Colonic mucosa (tissue), 4 donors: ENCODE results near the gene CSNK1E. TPM values are rescaled to one million over a fixed set of nuclear protein-coding genes. Genes with fewer than 3 reads are reported as not detected.
A peak's percentile ranks its signal among the peaks of the same experiment; 100 is the strongest.

Source experiments
- DNase-seq: peaks from one replicate; pipeline ENCODE4 v3.0.0-alpha.2; 2020
- H3K27ac ChIP-seq: fragments of 200-600 bp; one replicate; pipeline ENCODE4 v1.8.0; 2021
- H3K27me3 ChIP-seq: fragments of 200-600 bp; one replicate; pipeline ENCODE4 v1.8.0; 2021
- H3K36me3 ChIP-seq: fragments of 200-600 bp; one replicate; pipeline ENCODE4 v1.8.0; 2021
- H3K4me1 ChIP-seq: fragments of 200-600 bp; one replicate; pipeline ENCODE4 v1.8.0; 2021; ENCODE audit warnings: mild to moderate bottlenecking
- H3K4me3 ChIP-seq: fragments of 200-600 bp; one replicate; pipeline ENCODE4 v1.8.0; 2021
- H3K9ac ChIP-seq, 2 donors: one replicate each; pipeline ENCODE4 v1.7.0; 2013; ENCODE audit warnings: control low read depth in 2 of 2, low read depth in 2 of 2, low read length in 2 of 2
- H3K9me3 ChIP-seq: fragments of 200-600 bp; one replicate; pipeline ENCODE4 v1.8.0; 2021
- CTCF ChIP-seq: fragments of 200-600 bp; IDR thresholded peaks from one replicate; pipeline ENCODE4 v1.8.0; 2022; ENCODE audit warnings: antibody characterized with exemption, mild to moderate bottlenecking
- intact Hi-C: fragments of 100-400 bp; cut with DNase I; formaldehyde crosslinking; loops from one replicate; pipeline ENCODE4 v1.14.1; 2022
- total RNA-seq, 2 donors: library from RNA; stranded (reverse); fragmentation: NEBNext Ultra II Directional in 1 of 2; extraction: Animal tissue kit (Norgen Biotek cat#: 25700) in 1 of 2; gene quantifications; one replicate each; pipeline ENCODE4 v1.2.1, GENCODE V29; 2021
- donor health status: healthy.
- donor health status: DM: no; HTN: no; CAD: no.
- donor health status: DM: no; HTN: no; CAD: no.

Gene CSNK1E
- total RNA-seq, 2 donors from 2014 or later = 97.0 to 97.2 TPM

- Histone ChIP-seq H3K27me3 (no peaks in the 10 kb centered on the region), H3K9me3 (no peaks in the 10 kb centered on the region), H3K4me1 (no peaks in the 10 kb centered on the region), H3K36me3 (no peaks in the 10 kb centered on the region), H3K9ac (peak overlapping the region in 1 of 2 donors; percentile 76), H3K27ac (peak overlapping the region; percentile 63), H3K4me3 (no peak overlapping the region)
- intact Hi-C loops = no loop called here
- DNase-seq = peak; percentile 76
- TF ChIP-seq CTCF = no peak
Measured at GRCh38 chr22:38257650-38258250, 59.5 kb downstream of the CSNK1E start.

- peak overlapping the region in 1 of 2 donors; percentile 76 for H3K9ac ChIP-seq
Measured at GRCh38 chr22:38257181-38257580, 60.1 kb downstream of the CSNK1E start.

GRCh38 chr22:38255697-38256096 is 61.5 kb downstream of the CSNK1E start:
- Histone ChIP-seq H3K9ac (no peak overlapping the region), H3K27ac (no peak overlapping the region), H3K4me1 (no peaks in the 10 kb centered on the region), H3K36me3 (no peaks in the 10 kb centered on the region), H3K27me3 (no peaks in the 10 kb centered on the region), H3K9me3 (no peaks in the 10 kb centered on the region), H3K4me3 (no peak overlapping the region)
- intact Hi-C loops = no loop called here
- TF ChIP-seq CTCF = no peak
- DNase-seq = no peak

More at GRCh38 chr22:38257181-38257580, 60.1 kb downstream of the CSNK1E start:
- TF ChIP-seq CTCF = no peak
- intact Hi-C loops = no loop called here
- Histone ChIP-seq H3K27ac (peak overlapping the region; percentile 63), H3K9me3 (no peaks in the 10 kb centered on the region), H3K4me3 (no peak overlapping the region), H3K4me1 (no peaks in the 10 kb centered on the region), H3K36me3 (no peaks in the 10 kb centered on the region), H3K27me3 (no peaks in the 10 kb centered on the region)
- no peak for DNase-seq

GRCh38 chr22:38251341-38251692 is 65.9 kb downstream of the CSNK1E start:
- H3K9me3 ChIP-seq = no peaks in the 10 kb centered on the region
- intact Hi-C loops = no loop called here
- no peaks in the 10 kb centered on the region for H3K36me3 ChIP-seq
- H3K27ac ChIP-seq = no peak overlapping the region
- no peaks in the 10 kb centered on the region for H3K4me1 ChIP-seq
- no peak overlapping the region for H3K9ac ChIP-seq
- no peaks in the 10 kb centered on the region for H3K27me3 ChIP-seq
- DNase-seq = no peak
- TF ChIP-seq CTCF = no peak
- no peak overlapping the region for H3K4me3 ChIP-seq

- Histone ChIP-seq H3K4me1 (no peaks in the 10 kb centered on the region), H3K4me3 (no peak overlapping the region), H3K27ac (no peak overlapping the region)
Measured at GRCh38 chr22:38250643-38251340, 66.4 kb downstream of the CSNK1E start.

More at GRCh38 chr22:38250643-38251340, 66.4 kb downstream of the CSNK1E start:
- H3K9ac ChIP-seq = peak overlapping the region in 1 of 2 donors; percentile 47
- no peaks in the 10 kb centered on the region for H3K27me3 ChIP-seq
- no peaks in the 10 kb centered on the region for H3K36me3 ChIP-seq
- no peak for TF ChIP-seq CTCF
- intact Hi-C loops = no loop called here
- H3K9me3 ChIP-seq = no peaks in the 10 kb centered on the region
- no peak for DNase-seq
